Loucy (cell line): ENCODE measurements around the gene UBE2J2.

Source experiments
- CTCF ChIP-seq: fragments of 200-600 bp; sonication (generic); conservative IDR thresholded peaks from 2 replicates; pipeline ENCODE4 v1.5.1; 2014; ENCODE audit warnings: mild to moderate bottlenecking, antibody characterized with exemption, low read length
- EZH2phosphoT487 ChIP-seq: fragments of 200-600 bp; IDR thresholded peaks from 2 replicates; pipeline ENCODE4 v1.6.1; 2018; ENCODE audit warnings: antibody characterized with exemption, mild to moderate bottlenecking, moderate library complexity, borderline replicate concordance

DNA sequence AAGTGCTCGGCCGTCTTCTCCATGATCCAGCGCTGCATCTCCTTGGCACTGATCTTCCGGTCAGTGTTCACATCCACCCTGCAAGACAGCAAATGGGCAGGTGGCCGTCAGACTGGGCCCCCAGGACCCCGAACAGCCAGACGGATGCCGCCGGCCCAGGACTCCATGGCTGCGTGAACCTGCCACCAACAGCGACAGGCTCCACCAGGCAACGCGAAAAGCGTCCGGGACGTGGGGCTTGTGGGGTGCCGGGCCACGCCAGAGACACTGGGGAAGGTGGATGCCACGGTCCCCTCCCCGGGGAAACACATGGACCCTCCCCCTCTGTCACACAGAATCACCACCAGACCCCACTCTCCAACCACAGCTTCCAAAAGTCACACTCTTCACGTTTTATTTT is 49.8 kb downstream of the UBE2J2 start:
- TF ChIP-seq CTCF (no peak), EZH2phosphoT487 (no peak)
